Activated CD4-positive, alpha-beta T cell treated with anti-CD3 and anti-CD28 coated beads for 36 hours (primary cell): Measurements from ENCODE around the gene SYTL2. TPM values are rescaled to one million over a fixed set of nuclear protein-coding genes. Genes with fewer than 3 reads are reported as not detected.
"Not testable (repeated sequence)": the region's sequence is repeated elsewhere in the genome, so short reads cannot be mapped to it uniquely, and the experiment has no call there.

ENCODE experiments used
- ATAC-seq: fragments of 200-7000 bp; cut with Tn5 transposase; one replicate; pipeline ENCODE4 v1.10.0; 2021; ENCODE audit warnings: mild to moderate bottlenecking, moderate library complexity
- CTCF ChIA-PET: fragments of 350-600 bp; sonication (Branson Sonifier 250); formaldehyde crosslinking; loops from one replicate; lab custom pipeline; 2021; ENCODE audit warnings: antibody characterized with exemption; lab: Charles Lee
- POLR2A ChIA-PET: fragments of 350-600 bp; sonication (Branson Sonifier 250); formaldehyde crosslinking; loops from one replicate; lab custom pipeline; 2021; ENCODE audit warnings: antibody characterized with exemption, inconsistent platforms; lab: Charles Lee
- DNase-seq: peaks from one replicate; pipeline ENCODE4 v3.0.0-alpha.2; 2020
- H3K27ac Mint-ChIP-seq: one replicate; pipeline ENCODE4 v1.8.0; 2021; ENCODE audit warnings: mixed read lengths
- H3K27me3 Mint-ChIP-seq: one replicate; pipeline ENCODE4 v1.8.0; 2021; ENCODE audit warnings: mixed read lengths
- H3K36me3 Mint-ChIP-seq: one replicate; pipeline ENCODE4 v1.8.0; 2021; ENCODE audit warnings: low read depth, mixed read lengths
- H3K4me1 Mint-ChIP-seq: one replicate; pipeline ENCODE4 v1.8.0; 2021; ENCODE audit warnings: mixed read lengths
- H3K4me3 Mint-ChIP-seq: one replicate; pipeline ENCODE4 v1.8.0; 2021; ENCODE audit warnings: mild to moderate bottlenecking, moderate library complexity, mixed read lengths
- H3K9me3 Mint-ChIP-seq: one replicate; pipeline ENCODE4 v1.8.0; 2021; ENCODE audit warnings: low read depth, mixed read lengths
- intact Hi-C, 2 experiments: fragments of 100-400 bp; cut with DNase I in 1 of 2; cut with micrococcal nuclease in 1 of 2; formaldehyde crosslinking; loops; one replicate each; pipeline versions ENCODE4 v1.14.2 to v1.15.1; 2022 to 2024; cut with DNase I, micrococcal nuclease
- total RNA-seq, 2 experiments: library from RNA; stranded (reverse); gene quantifications; one replicate each; pipeline ENCODE4 v1.2.3, GENCODE V29; 2021

Gene SYTL2
- total RNA-seq, 2 experiments from 2014 or later, result 5.2 to 6.8 TPM

DNA sequence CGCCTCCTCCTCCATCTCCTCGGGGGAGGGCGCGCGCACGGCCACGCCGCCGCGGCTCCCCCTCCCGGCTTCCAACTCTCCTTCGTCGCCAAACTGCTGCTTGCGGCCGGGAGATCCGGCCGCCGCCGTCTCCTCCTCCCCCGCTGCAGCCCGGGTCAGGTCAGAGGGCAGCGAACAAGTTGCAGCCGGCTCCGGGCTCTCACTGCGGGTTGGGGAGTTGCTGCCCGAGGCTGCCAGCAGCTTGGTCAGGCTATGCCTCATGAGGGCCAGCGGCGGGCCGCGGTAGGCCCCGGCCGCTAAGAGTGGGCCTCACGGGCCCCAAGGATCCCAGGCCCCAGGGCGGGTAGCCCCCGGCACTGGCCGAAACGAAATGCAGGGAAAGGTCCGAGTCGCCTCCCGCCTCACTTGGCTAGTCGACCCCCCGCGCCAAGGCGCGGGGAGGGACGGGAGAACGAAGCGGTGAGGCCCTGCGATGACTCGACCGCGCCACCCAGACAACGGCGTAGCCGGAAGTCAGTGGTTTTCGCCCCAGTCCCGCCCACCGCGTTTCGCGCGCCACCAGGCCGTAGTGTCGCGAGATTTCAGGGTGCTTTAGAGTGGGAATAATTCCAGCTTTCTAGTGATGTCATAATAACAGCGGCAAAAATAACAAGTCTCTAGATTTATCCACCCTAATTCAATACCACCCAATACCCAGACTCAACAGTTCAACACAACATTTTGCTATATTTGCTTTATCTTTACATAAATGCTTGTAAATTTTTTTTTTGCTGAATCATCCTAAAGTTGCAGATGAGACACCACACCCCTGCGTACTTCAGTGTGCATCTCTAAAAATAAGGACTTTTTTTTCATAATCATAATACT, 146.1 kb downstream of the SYTL2 start, which contains the start of gene CREBZF:
CREBZF (minus strand) TSS at position 515 of the 867 bp plus-strand sequence; CDS start at position 261, 254 bp downstream.
- Mint-ChIP-seq H3K9me3 (no peaks in the 10 kb centered on the region), H3K27ac (peak within 1 kb of the TSS; percentile 99), H3K27me3 (no peaks in the 10 kb centered on the region), H3K4me3 (peak within 1 kb of the TSS; percentile 100), H3K4me1 (peaks cover 29% of the 10 kb centered on the region), H3K36me3 (peaks cover 40% of the 10 kb centered on the region)
- intact Hi-C loops, result loop anchor here (1.0 to 10.0 kb wide), 17 partner anchors 17 to 638 kb away; partner anchors contain the start of genes EED (in 2 of the 2), PICALM (in 2 of the 2), TMEM126A (in 2 of the 2) and TMEM126B (in 2 of the 2)
- POLR2A ChIA-PET, result interaction anchor here (0.6 to 1.0 kb wide), 3 partner anchors 15 to 145 kb away, joined by 3 read pairs; partner anchors contain the start of gene TMEM126A
- CTCF ChIA-PET, result interaction anchor here (0.6 to 1.4 kb wide), 6 partner anchors 16 to 350 kb away, joined by 3 to 5 read pairs (median 4); partner anchors contain the start of genes CCDC83 and TMEM126A
- peak; percentile 97 for DNase-seq
- peak; percentile 88 for ATAC-seq

GRCh38 chr11:85663753-85664614, 147.0 kb downstream of the SYTL2 start:
- DNase-seq (peak; percentile 94), ATAC-seq (peak; percentile 78)
- POLR2A ChIA-PET, result interaction anchor here (1.3 kb wide), 1 partner anchor 36 kb away, joined by 6 read pairs; the partner anchor contains the start of gene TMEM126B
- Mint-ChIP-seq H3K27me3 (no peaks in the 10 kb centered on the region), H3K36me3 (peaks cover 47% of the 10 kb centered on the region), H3K9me3 (no peaks in the 10 kb centered on the region), H3K27ac (peak overlapping the region; percentile 99), H3K4me3 (peak overlapping the region; percentile 100), H3K4me1 (peaks cover 35% of the 10 kb centered on the region)
- CTCF ChIA-PET, result interaction anchor here (0.6 to 1.4 kb wide), 6 partner anchors 15 to 168 kb away, joined by 3 to 5 read pairs (median 4); partner anchors contain the start of genes SYTL2 and TMEM126A
- intact Hi-C loops, result loop anchor here (1.0 to 10.0 kb wide), 13 partner anchors 17 to 639 kb away; partner anchors contain the start of genes EED (in 2 of the 2), PICALM (in 2 of the 2), TMEM126B (in 2 of the 2) and HIKESHI (in 1 of the 2)

DNA sequence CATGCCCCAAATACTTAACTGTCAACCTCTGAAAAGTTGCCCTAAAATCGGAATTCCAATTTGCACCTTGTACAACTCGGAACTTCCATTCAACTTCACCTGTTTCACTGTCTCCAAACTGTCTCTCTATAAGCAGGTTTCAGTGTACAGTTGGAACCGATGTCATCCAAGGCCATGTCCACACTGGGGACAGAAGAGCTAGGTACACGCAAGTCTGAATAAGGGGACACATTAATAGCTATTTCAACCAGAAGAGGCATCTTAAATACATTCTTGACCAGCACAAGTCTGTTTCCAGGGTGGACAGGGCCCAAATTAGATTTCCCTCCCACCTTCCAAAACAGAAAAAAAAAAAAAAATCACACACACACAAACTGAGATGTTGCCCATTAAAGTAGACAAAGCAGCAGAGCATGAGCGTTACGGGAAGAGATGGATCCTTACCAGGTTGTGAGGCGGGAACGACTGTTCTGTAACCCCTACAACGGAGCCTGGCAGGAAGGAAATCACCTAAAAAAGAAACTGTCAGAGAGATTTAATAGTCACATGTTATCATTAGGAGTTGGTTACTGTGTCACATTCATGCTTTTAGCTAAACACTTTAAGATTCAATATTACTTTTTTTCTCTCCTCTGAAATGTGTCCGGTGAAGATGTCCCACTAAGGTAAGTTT, 147.7 kb downstream of the SYTL2 start:
- DNase-seq, result peak; percentile 38
- intact Hi-C loops, result loop anchor here in 1 of 2 experiments (5.0 to 10.0 kb wide), 3 partner anchors 66 to 582 kb away; partner anchors contain the start of genes EED and PICALM
- H3K4me3 Mint-ChIP-seq, result peak overlapping the region; percentile 100
- H3K4me1 Mint-ChIP-seq, result peaks cover 41% of the 10 kb centered on the region
- POLR2A ChIA-PET, result interaction anchor here (1.3 kb wide), 1 partner anchor 35 kb away, joined by 6 read pairs; the partner anchor contains the start of gene TMEM126B
- H3K36me3 Mint-ChIP-seq, result peaks cover 53% of the 10 kb centered on the region
- ATAC-seq, result peak; percentile 9
- CTCF ChIA-PET, result interaction anchor here (0.6 to 1.4 kb wide), 5 partner anchors 15 to 169 kb away, joined by 3 to 5 read pairs (median 4); partner anchors contain the start of genes SYTL2 and TMEM126A
- H3K27me3 Mint-ChIP-seq, result no peaks in the 10 kb centered on the region
- no peaks in the 10 kb centered on the region for H3K9me3 Mint-ChIP-seq
- peak overlapping the region; percentile 99 for H3K27ac Mint-ChIP-seq

- Mint-ChIP-seq H3K36me3 (peaks cover 56% of the 10 kb centered on the region), H3K27me3 (no peaks in the 10 kb centered on the region), H3K9me3 (no peaks in the 10 kb centered on the region), H3K4me3 (peak overlapping the region; percentile 100), H3K27ac (peak overlapping the region; percentile 19), H3K4me1 (peaks cover 44% of the 10 kb centered on the region)
- intact Hi-C loops, result loop anchor here in 1 of 2 experiments (5.0 to 10.0 kb wide), 3 partner anchors 65 to 583 kb away; partner anchors contain the start of genes EED and PICALM
- CTCF ChIA-PET, result interaction anchor here (0.7 to 1.5 kb wide), 5 partner anchors 10 to 193 kb away, joined by 3 to 5 read pairs (median 4); partner anchors contain the start of gene CCDC83
- DNase-seq (no peak), ATAC-seq (no peak)
- POLR2A ChIA-PET, result interaction anchor here (0.7 kb wide), 1 partner anchor 135 kb away, joined by 5 read pairs; no protein-coding TSS in a partner anchor
Measured at GRCh38 chr11:85661972-85662664, 148.8 kb downstream of the SYTL2 start.

DNA sequence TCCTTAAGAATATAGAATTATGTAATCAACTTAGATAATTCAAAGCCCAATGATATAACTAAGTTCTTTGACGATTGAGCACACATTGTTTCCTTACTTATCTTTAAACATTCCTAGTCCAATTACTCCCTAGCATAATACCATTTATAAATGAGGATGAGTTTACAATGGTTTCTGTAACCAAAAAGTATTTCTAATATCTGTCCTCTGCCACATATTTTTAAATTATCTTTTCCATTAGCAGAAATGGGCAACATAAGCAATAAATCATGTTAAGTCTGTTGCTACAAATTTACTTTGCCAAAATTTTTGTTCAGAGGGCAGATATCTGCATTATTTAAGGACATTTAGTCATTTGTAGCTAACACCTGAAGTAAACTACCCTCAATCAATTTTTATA, 152.8 kb downstream of the SYTL2 start:
- H3K4me3 Mint-ChIP-seq, result no peak overlapping the region
- ATAC-seq (no peak), DNase-seq (no peak)
- H3K27ac Mint-ChIP-seq, result no peak overlapping the region
- no peaks in the 10 kb centered on the region for H3K9me3 Mint-ChIP-seq
- POLR2A ChIA-PET, result interaction anchor here (0.6 kb wide), 1 partner anchor 23 kb away, joined by 3 read pairs; no protein-coding TSS in a partner anchor
- intact Hi-C loops, result no loop called here
- H3K36me3 Mint-ChIP-seq, result peaks cover 58% of the 10 kb centered on the region
- peaks cover 48% of the 10 kb centered on the region for H3K4me1 Mint-ChIP-seq
- H3K27me3 Mint-ChIP-seq, result no peaks in the 10 kb centered on the region
- CTCF ChIA-PET, result interaction anchor here (1.7 kb wide), 1 partner anchor 9 kb away, joined by 8 read pairs; the partner anchor contains the start of gene TMEM126A

DNA sequence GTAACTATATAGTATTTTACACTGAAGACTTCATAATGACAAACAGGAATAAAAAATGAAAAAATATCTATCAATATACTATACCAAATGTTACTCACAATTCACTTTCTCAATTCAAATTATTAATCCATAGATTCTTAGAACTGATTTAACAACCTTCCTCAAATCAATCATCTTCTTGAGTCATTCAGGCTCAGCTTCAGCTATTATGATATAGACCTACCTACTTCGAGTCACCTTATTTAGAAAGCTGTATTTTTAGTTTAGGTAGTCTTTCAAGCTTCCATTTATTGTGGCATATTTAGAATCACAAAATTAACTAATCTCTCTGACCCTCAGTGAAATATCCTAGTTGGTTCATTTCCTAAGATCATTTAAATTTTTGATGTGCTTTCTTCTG, 154.2 kb downstream of the SYTL2 start:
- ChIA-PET POLR2A (interaction anchor here (0.6 kb wide), 1 partner anchor 501 kb away, joined by 3 read pairs; no protein-coding TSS in a partner anchor), CTCF (interaction anchor here (1.1 to 1.7 kb wide), 2 partner anchors 8 to 92 kb away, joined by 3 to 8 read pairs; partner anchors contain the start of gene TMEM126A)
- intact Hi-C loops, result no loop called here
- ATAC-seq (peak; percentile 61), DNase-seq (no peak)
- H3K27ac Mint-ChIP-seq, result peak overlapping the region; percentile 56
- no peaks in the 10 kb centered on the region for H3K9me3 Mint-ChIP-seq
- peaks cover 55% of the 10 kb centered on the region for H3K36me3 Mint-ChIP-seq
- no peak overlapping the region for H3K4me3 Mint-ChIP-seq
- H3K4me1 Mint-ChIP-seq, result peaks cover 54% of the 10 kb centered on the region
- no peaks in the 10 kb centered on the region for H3K27me3 Mint-ChIP-seq

- Mint-ChIP-seq H3K36me3 (peaks cover 42% of the 10 kb centered on the region), H3K4me1 (peaks cover 40% of the 10 kb centered on the region)
- H3K27me3 Mint-ChIP-seq, ATAC-seq, DNase-seq, intact Hi-C loops, H3K4me3 Mint-ChIP-seq, H3K9me3 Mint-ChIP-seq, POLR2A ChIA-PET, H3K27ac Mint-ChIP-seq: not testable (repeated sequence)
- CTCF ChIA-PET, result interaction anchor here (1.4 kb wide), 1 partner anchor 57 kb away, joined by 3 read pairs; no protein-coding TSS in a partner anchor
Measured at GRCh38 chr11:85654343-85654742, 156.6 kb downstream of the SYTL2 start.

GRCh38 chr11:85652786-85653447, 158.0 kb downstream of the SYTL2 start:
- ChIA-PET CTCF (interaction anchor here (1.9 kb wide), 1 partner anchor 8 kb away, joined by 4 read pairs; no protein-coding TSS in a partner anchor), POLR2A (no interaction called here)
- H3K9me3 Mint-ChIP-seq, result no peaks in the 10 kb centered on the region
- H3K27ac Mint-ChIP-seq, result peak overlapping the region; percentile 69
- H3K4me3 Mint-ChIP-seq, result no peak overlapping the region
- DNase-seq (no peak), ATAC-seq (no peak)
- intact Hi-C loops, result no loop called here
- H3K27me3 Mint-ChIP-seq, result no peaks in the 10 kb centered on the region
- H3K36me3 Mint-ChIP-seq, result peaks cover 34% of the 10 kb centered on the region
- peaks cover 38% of the 10 kb centered on the region for H3K4me1 Mint-ChIP-seq

DNA sequence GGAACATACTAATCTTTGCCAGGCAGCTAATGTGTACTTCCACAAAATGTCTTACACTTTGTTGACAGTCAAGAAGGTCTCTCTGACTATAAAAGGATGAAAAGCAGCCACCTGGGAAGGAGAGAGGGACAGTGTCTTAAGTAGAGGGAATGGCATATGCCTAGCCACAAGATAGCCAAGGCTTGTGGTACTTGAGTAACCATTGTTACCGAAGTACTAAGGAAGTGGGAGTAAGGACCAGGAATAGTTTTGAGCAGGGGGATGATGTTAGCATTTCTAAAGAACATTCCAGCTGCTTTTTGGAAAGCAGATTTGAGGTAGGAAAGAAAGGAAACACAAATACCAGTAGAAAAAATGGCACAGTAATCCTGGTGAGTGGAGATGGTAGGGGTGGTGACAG, 159.8 kb downstream of the SYTL2 start:
- intact Hi-C loops, result no loop called here
- Mint-ChIP-seq H3K9me3 (no peaks in the 10 kb centered on the region), H3K4me1 (peaks cover 31% of the 10 kb centered on the region), H3K27me3 (no peaks in the 10 kb centered on the region), H3K36me3 (peaks cover 26% of the 10 kb centered on the region), H3K27ac (peak overlapping the region; percentile 45), H3K4me3 (no peak overlapping the region)
- DNase-seq (no peak), ATAC-seq (no peak)
- POLR2A ChIA-PET, result no interaction called here
- CTCF ChIA-PET, result interaction anchor here (1.9 kb wide), 1 partner anchor 10 kb away, joined by 4 read pairs; no protein-coding TSS in a partner anchor
